HCT116 (cell line): ENCODE measurements around the gene LGR6.

Source experiments
- EGR1 ChIP-seq: IDR thresholded peaks from 2 replicates; pipeline ENCODE4 v1.6.1; 2012; ENCODE audit warnings: low read depth
- EZH2phosphoT487 ChIP-seq: fragments of 200-600 bp; IDR thresholded peaks from 2 replicates; pipeline ENCODE4 v1.6.1; 2018; ENCODE audit warnings: antibody characterized with exemption, borderline replicate concordance
- RAD21 ChIP-seq: IDR thresholded peaks from 2 replicates; pipeline ENCODE4 v1.6.1; 2012; ENCODE audit warnings: low read depth, mild to moderate bottlenecking
- REST ChIP-seq: IDR thresholded peaks from 2 replicates; pipeline ENCODE4 v1.6.1; 2012; ENCODE audit warnings: low read depth
- ZFX ChIP-seq: fragments of 450-650 bp; IDR thresholded peaks from 2 replicates; pipeline ENCODE4 v1.6.1; 2017

- no peak for TF ChIP-seq EGR1
- TF ChIP-seq ZFX, result no peak
- TF ChIP-seq EZH2phosphoT487, result no peak
- TF ChIP-seq REST, result no peak
- TF ChIP-seq RAD21, result no peak
Observed at GRCh38 chr1:202179828-202180750, 13.5 kb upstream of the LGR6 start.
